Upper lobe of left lung (tissue), 4 donors: ENCODE results near the gene TRNT1.
A peak's percentile ranks its signal among the peaks of the same experiment; 100 is the strongest.

Source experiments
- CTCF ChIP-seq, 6 experiments: fragments of 450-650 bp in 4 of 6; fragments of 200-600 bp in 2 of 6; sonication (generic) in 2 of 6; IDR thresholded peaks; one replicate each; pipeline ENCODE4 v1.5.1; 2016 to 2019; ENCODE audit warnings: antibody characterized with exemption in 6 of 6
- POLR2A ChIP-seq, 4 donors: fragments of 450-650 bp; IDR thresholded peaks; one replicate each; pipeline ENCODE4 v1.5.1; 2016 to 2017; ENCODE audit warnings: antibody characterized with exemption in 4 of 4, mild to moderate bottlenecking in 2 of 4
- POLR2AphosphoS5 ChIP-seq, 2 donors: sonication (generic); formaldehyde crosslinking; IDR thresholded peaks; one replicate each; pipeline ENCODE4 v1.5.1; 2017; ENCODE audit warnings: antibody characterized with exemption in 2 of 2

DNA sequence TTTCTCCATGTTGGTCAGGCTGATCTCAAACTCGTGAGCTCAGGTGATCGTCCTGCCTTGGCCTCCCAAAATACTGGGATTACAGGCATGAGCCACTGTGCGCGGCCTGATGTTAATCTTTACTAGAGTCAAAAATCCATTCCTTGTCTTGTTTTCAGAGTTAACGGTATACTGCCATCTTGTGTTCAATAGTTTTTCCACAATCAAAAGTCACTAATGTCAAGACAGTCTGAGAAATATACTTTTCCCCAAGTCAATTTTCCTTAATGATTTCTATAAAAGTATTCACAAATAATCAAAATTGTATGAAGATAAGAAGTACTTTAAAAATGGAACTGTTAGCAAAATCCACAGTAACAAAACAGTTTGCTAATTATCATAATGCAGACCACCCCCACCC is 44.3 kb downstream of the TRNT1 start:
- TF ChIP-seq POLR2AphosphoS5 (IDR thresholded peaks at IDR 0.05) = no peak
- peak in 5 of 6 experiments; percentile 16 to 37 (median 20) for TF ChIP-seq CTCF (IDR thresholded peaks at IDR 0.05)
- TF ChIP-seq POLR2A (IDR thresholded peaks at IDR 0.05) = no peak
